ENCODE data around the gene TOX2. TPM values are rescaled to one million over a fixed set of nuclear protein-coding genes. Genes with fewer than 3 reads are reported as not detected.

The TOX2 gene
- total RNA-seq, 1 experiment from 2014 or later: 1.7 TPM

- no peak for TF ChIP-seq CTCF (conservative IDR thresholded peaks at IDR 0.05)
- H2AK5ac ChIP-seq (ENCODE audit: insufficient read length, low read length): no peak overlapping the region
- H2BK5ac ChIP-seq (ENCODE audit: insufficient read length, low read length): no peak overlapping the region
- Mint-ChIP-seq H3K4me3 (no peak overlapping the region), H3K27ac (peak overlapping the region in 1 of 3 experiments; percentile 4; a peak in 2 of 7 replicates), H3K36me3 (ENCODE audit: insufficient read depth in 1 of 3, low read depth in 3 of 3) (no peaks in the 10 kb centered on the region), H3K9me3 (no peaks in the 10 kb centered on the region), H3K27me3 (ENCODE audit: low read depth) (no peaks in the 10 kb centered on the region; the same call in 1 of the 2 replicates), H3K4me1 (peaks cover 19 to 24% of the 10 kb centered on the region in 2 experiments)
- no peak overlapping the region for H3K4ac ChIP-seq (ENCODE audit: low read depth, low read length)
- no peak overlapping the region for H2AFZ ChIP-seq (ENCODE audit: low read length)
- no peaks in the 10 kb centered on the region for H3K9me3 ChIP-seq (ENCODE audit: control insufficient read depth, low read depth, low read length)
- H3T11ph ChIP-seq (ENCODE audit: low read length): no peak overlapping the region
- H4K20me1 ChIP-seq (ENCODE audit: control insufficient read depth, insufficient read depth, insufficient read length): no peaks in the 10 kb centered on the region
- no peaks in the 10 kb centered on the region for H3K23me2 ChIP-seq (ENCODE audit: insufficient read length, low read depth, low read length, poor library complexity, severe bottlenecking)
- H3K4me1 ChIP-seq (ENCODE audit: insufficient read depth, low read length): 0 out of 2 replicates have a peak, but pooled peaks cover 7% of the 10 kb centered on the region
- no peak overlapping the region for H3K9ac ChIP-seq (ENCODE audit: extremely low read depth, insufficient read length, low read length)
- WGBS (ENCODE audit: extremely low coverage, insufficient read length, low lambda C conversion rate): no CpG with 5 or more reads among the region's 10 CpGs
- no peaks in the 10 kb centered on the region for H3K27me3 ChIP-seq (ENCODE audit: insufficient read depth, low read length)
- DNase-seq: no peak
- H2BK12ac ChIP-seq (ENCODE audit: insufficient read length, low read depth, low read length): no peak overlapping the region
- no peak overlapping the region for H4K5ac ChIP-seq (ENCODE audit: insufficient read length, low read depth, low read length)
- no peaks in the 10 kb centered on the region for H3K79me2 ChIP-seq (ENCODE audit: insufficient read depth, low read length)
- H3K79me1 ChIP-seq (ENCODE audit: insufficient read depth, low read depth, low read length, poor library complexity, severe bottlenecking): no peaks in the 10 kb centered on the region
- no peak overlapping the region for H4K91ac ChIP-seq (ENCODE audit: insufficient read length, low read depth, low read length)
- no peak overlapping the region for H2BK20ac ChIP-seq (ENCODE audit: low read depth, low read length, poor library complexity, severe bottlenecking)
- no peak overlapping the region for H3K4me2 ChIP-seq (ENCODE audit: insufficient read depth, insufficient read length, low read length)
- no peak overlapping the region for H3K56ac ChIP-seq (ENCODE audit: insufficient read length, low read depth, low read length)
- H4K8ac ChIP-seq (replicated peaks; ENCODE audit: insufficient read length, low read depth, low read length): no peak overlapping the region
- H2BK120ac ChIP-seq (ENCODE audit: low read depth, low read length, poor library complexity, severe bottlenecking): no peak overlapping the region
- H3K18ac ChIP-seq (ENCODE audit: insufficient read length, low read depth, low read length): no peak overlapping the region
- no peak overlapping the region for H2BK15ac ChIP-seq (ENCODE audit: low read depth, low read length)
- H3K27ac ChIP-seq (ENCODE audit: insufficient read length, low read depth, low read length): no peak overlapping the region
- peak overlapping the region; percentile 72; the same call in 1 of the 2 replicates for H3K14ac ChIP-seq (ENCODE audit: insufficient read depth, low read length)
- no peak overlapping the region for H3K23ac ChIP-seq (ENCODE audit: insufficient read length, low read depth, low read length)
Measured at GRCh38 chr20:43940518-43941225, 26.0 kb downstream of the TOX2 start.
